K562 (cell line): ENCODE results near the gene VBP1. TPM values are rescaled to one million over a fixed set of nuclear protein-coding genes. Genes with fewer than 3 reads are reported as not detected.

ENCODE experiments used
- ARID3B ChIP-seq: fragments of 250-450 bp; sonication (Bioruptor Pico); IDR thresholded peaks from 2 replicates; pipeline ENCODE4 v1.4.0; 2020; ENCODE audit warnings: borderline replicate concordance
- CREB5 ChIP-seq: fragments of 250-450 bp; sonication (Bioruptor Pico); IDR thresholded peaks from 2 replicates; pipeline ENCODE4 v1.5.0; 2020; ENCODE audit warnings: mild to moderate bottlenecking
- CTCF ChIP-seq, 3 experiments: IDR thresholded peaks in 2 of 3; conservative IDR thresholded peaks in 1 of 3; 2 replicates each; pipeline ENCODE4 v1.5.1; 2011 to 2012; ENCODE audit warnings: low read length in 3 of 3, mild to moderate bottlenecking in 3 of 3, control low read depth in 2 of 3, improper control_type of control experiment in 1 of 3, inconsistent platforms in 1 of 3, low read depth in 1 of 3, mixed read lengths in 1 of 3, moderate library complexity in 1 of 3; ENCODE audit not compliant: insufficient read depth in 2 of 3
- GABPB2 ChIP-seq: fragments of 250-450 bp; sonication (Bioruptor Pico); conservative IDR thresholded peaks from 2 replicates; pipeline ENCODE4 v1.5.1; 2021; ENCODE audit warnings: mild to moderate bottlenecking
- GTF2F1 ChIP-seq: IDR thresholded peaks from 2 replicates; pipeline ENCODE4 v1.6.1; 2011; ENCODE audit warnings: low read depth, low read length, improper control_type of control experiment
- HDAC3 ChIP-seq: fragments of 450-650 bp; IDR thresholded peaks from 2 replicates; pipeline ENCODE4 v1.6.1; 2018; ENCODE audit warnings: borderline replicate concordance, mild to moderate bottlenecking, moderate library complexity; ENCODE audit not compliant: partially characterized antibody
- HMG20A ChIP-seq: fragments of 450-650 bp; formaldehyde crosslinking; conservative IDR thresholded peaks from 2 replicates; pipeline ENCODE4 v1.4.0; 2020; ENCODE audit warnings: mild to moderate bottlenecking, mixed read lengths
- HOXB6 ChIP-seq: fragments of 250-450 bp; sonication (Bioruptor Pico); IDR thresholded peaks from 2 replicates; pipeline ENCODE4 v1.5.1; 2022; ENCODE audit warnings: mild to moderate bottlenecking, borderline replicate concordance
- NCOR1 ChIP-seq: fragments of 450-650 bp; IDR thresholded peaks from 2 replicates; pipeline ENCODE4 v1.6.1; 2016; ENCODE audit warnings: mild to moderate bottlenecking, moderate library complexity
- NFIC ChIP-seq: fragments of 450-650 bp; IDR thresholded peaks from 2 replicates; pipeline ENCODE4 v1.6.1; 2017; ENCODE audit warnings: mild to moderate bottlenecking, inconsistent platforms
- NFRKB ChIP-seq: fragments of 450-650 bp; IDR thresholded peaks from 2 replicates; pipeline ENCODE4 v1.6.1; 2016; ENCODE audit warnings: low read depth
- NRF1 ChIP-seq, 2 experiments: fragments of 450-650 bp; IDR thresholded peaks in 1 of 2; conservative IDR thresholded peaks in 1 of 2; 2 replicates each; pipeline ENCODE4 v1.6.1; 2014; ENCODE audit warnings: mild to moderate bottlenecking in 2 of 2
- RNF2 ChIP-seq: sonication (generic); IDR thresholded peaks from 2 replicates; pipeline ENCODE4 v1.6.1; 2016
- ZNF121 ChIP-seq: sonication (generic); formaldehyde crosslinking; conservative IDR thresholded peaks from 2 replicates; pipeline ENCODE4 v1.8.0; 2022; ENCODE audit warnings: missing genetic modification reagents
- ZNF224 ChIP-seq: sonication (generic); formaldehyde crosslinking; IDR thresholded peaks from 2 replicates; pipeline ENCODE4 v1.8.0; 2022; ENCODE audit warnings: mild to moderate bottlenecking, missing genetic modification reagents
- ZNF507 ChIP-seq: conservative IDR thresholded peaks from 2 replicates; pipeline ENCODE4 v1.6.1; 2017; ENCODE audit warnings: missing genetic modification characterization, missing compliant biosample characterization
- ZNF586 ChIP-seq: fragments of 450-650 bp; formaldehyde crosslinking; conservative IDR thresholded peaks from 2 replicates; pipeline ENCODE4 v1.4.0; 2020; ENCODE audit warnings: mild to moderate bottlenecking, moderate library complexity
- ZNF644 ChIP-seq: fragments of 200-800 bp; sonication (Bioruptor generic); IDR thresholded peaks from 2 replicates; pipeline ENCODE4 v1.6.1; 2016; ENCODE audit warnings: low read depth, missing genetic modification characterization, missing compliant biosample characterization
- ZNF830 ChIP-seq: fragments of 250-450 bp; sonication (Bioruptor Pico); IDR thresholded peaks from 2 replicates; pipeline ENCODE4 v1.5.0; 2021; ENCODE audit warnings: mild to moderate bottlenecking
- polyA plus RNA-seq, 8 experiments: library from polyadenylated mRNA; depleted of rRNA in 4 of 8; stranded (reverse) in 5 of 8; unstranded in 3 of 8; fragments of >200 nt; fragmentation: Nextera tagmentation in 2 of 8; fragmentation: Illumina TruSeq in 1 of 8; extraction: Ambion mirVana in 2 of 8; extraction: Trizol in 1 of 8; gene quantifications; 2 replicates each; pipeline versions ENCODE4 v1.2.1 to v1.2.3, GENCODE V29; 2011 to 2014; ENCODE audit warnings: inconsistent platforms in 1 of 8, missing spikeins in 1 of 8
- total RNA-seq, 7 experiments: library from RNA; depleted of rRNA in 6 of 7; stranded (reverse); fragments of >200 nt in 6 of 7; fragmentation: Illumina TruSeq in 2 of 7; extraction: Trizol in 2 of 7; gene quantifications; 2 replicates each; pipeline versions ENCODE4 v1.2.1 to v1.2.3, GENCODE V29; 2011 to 2021; ENCODE audit warnings: low replicate concordance in 1 of 7
- TF ChIP-seq, protein P1 (sequence below): sonication (generic); formaldehyde crosslinking; IDR thresholded peaks from 2 replicates; pipeline ENCODE4 v1.8.0; 2022; ENCODE audit warnings: missing genetic modification reagents, mild to moderate bottlenecking, borderline replicate concordance
- TF ChIP-seq, protein P2 (sequence below): sonication (generic); formaldehyde crosslinking; IDR thresholded peaks from 2 replicates; pipeline ENCODE4 v1.8.0; 2022; ENCODE audit warnings: missing genetic modification reagents, mild to moderate bottlenecking, borderline replicate concordance

Gene VBP1
- total and polyA plus RNA-seq, 9 of the 15 experiments (the other 6 are each of a cell fraction or from before 2014, with no cell fraction given) = 83.2 to 263 (median 151) TPM

- TF ChIP-seq ARID3B (CRISPR knock-in tag) (no peak), ZNF507 (no peak), HDAC3 (no peak), CTCF (IDR thresholded peaks at IDR 0.05 in 2 of 3, conservative IDR thresholded peaks at IDR 0.05 in 1 of 3; ENCODE audit: insufficient read depth in 2 of 3, low read depth in 1 of 3, low read length in 3 of 3) (peak; percentile 34 to 56 (median 46); a peak in 3 of 6 replicates), ZNF586 (CRISPR knock-in tag) (no peak), HOXB6 (CRISPR knock-in tag) (no peak), ZNF644 (tag) (no peak), NFIC (peak; percentile 30; the same call in 1 of the 2 replicates), RNF2 (no peak), ZNF224 (no peak), NCOR1 (no peak; the same call in 1 of the 2 replicates), GABPB2 (CRISPR knock-in tag) (no peak), HMG20A (CRISPR knock-in tag) (no peak), GTF2F1 (no peak), NRF1 (conservative IDR thresholded peaks at IDR 0.05 in 1 of 2, IDR thresholded peaks at IDR 0.05 in 1 of 2) (peak; percentile 91 to 93), NFRKB (peak; percentile 97), CREB5 (no peak), ZNF830 (CRISPR knock-in tag) (no peak), ZNF121 (CRISPR knock-in tag) (no peak)
- TF ChIP-seq, protein P1, sequence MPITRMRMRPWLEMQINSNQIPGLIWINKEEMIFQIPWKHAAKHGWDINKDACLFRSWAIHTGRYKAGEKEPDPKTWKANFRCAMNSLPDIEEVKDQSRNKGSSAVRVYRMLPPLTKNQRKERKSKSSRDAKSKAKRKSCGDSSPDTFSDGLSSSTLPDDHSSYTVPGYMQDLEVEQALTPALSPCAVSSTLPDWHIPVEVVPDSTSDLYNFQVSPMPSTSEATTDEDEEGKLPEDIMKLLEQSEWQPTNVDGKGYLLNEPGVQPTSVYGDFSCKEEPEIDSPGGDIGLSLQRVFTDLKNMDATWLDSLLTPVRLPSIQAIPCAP (CRISPR knock-in tag) = no peak
- TF ChIP-seq, protein P2, sequence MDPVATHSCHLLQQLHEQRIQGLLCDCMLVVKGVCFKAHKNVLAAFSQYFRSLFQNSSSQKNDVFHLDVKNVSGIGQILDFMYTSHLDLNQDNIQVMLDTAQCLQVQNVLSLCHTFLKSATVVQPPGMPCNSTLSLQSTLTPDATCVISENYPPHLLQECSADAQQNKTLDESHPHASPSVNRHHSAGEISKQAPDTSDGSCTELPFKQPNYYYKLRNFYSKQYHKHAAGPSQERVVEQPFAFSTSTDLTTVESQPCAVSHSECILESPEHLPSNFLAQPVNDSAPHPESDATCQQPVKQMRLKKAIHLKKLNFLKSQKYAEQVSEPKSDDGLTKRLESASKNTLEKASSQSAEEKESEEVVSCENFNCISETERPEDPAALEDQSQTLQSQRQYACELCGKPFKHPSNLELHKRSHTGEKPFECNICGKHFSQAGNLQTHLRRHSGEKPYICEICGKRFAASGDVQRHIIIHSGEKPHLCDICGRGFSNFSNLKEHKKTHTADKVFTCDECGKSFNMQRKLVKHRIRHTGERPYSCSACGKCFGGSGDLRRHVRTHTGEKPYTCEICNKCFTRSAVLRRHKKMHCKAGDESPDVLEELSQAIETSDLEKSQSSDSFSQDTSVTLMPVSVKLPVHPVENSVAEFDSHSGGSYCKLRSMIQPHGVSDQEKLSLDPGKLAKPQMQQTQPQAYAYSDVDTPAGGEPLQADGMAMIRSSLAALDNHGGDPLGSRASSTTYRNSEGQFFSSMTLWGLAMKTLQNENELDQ = no peak
Measured at GRCh38 chrX:155216179-155216939, at the start of gene VBP1 (continued).
